Tibial nerve (tissue), 3 donors: ENCODE results near the gene RIOK2.

ENCODE experiments used
- POLR2A ChIP-seq, 2 donors: fragments of 450-650 bp; IDR thresholded peaks; one replicate each; pipeline ENCODE4 v1.6.1; 2017; ENCODE audit warnings: antibody characterized with exemption in 2 of 2, mild to moderate bottlenecking in 2 of 2, moderate library complexity in 2 of 2
- TF ChIP-seq, protein P1 (sequence below), 5 experiments: fragments of 200-600 bp in 3 of 5; fragments of 450-650 bp in 2 of 5; sonication (generic) in 3 of 5; IDR thresholded peaks; one replicate each; pipeline ENCODE4 v1.5.1; 2016 to 2019; ENCODE audit warnings: antibody characterized with exemption in 5 of 5, mild to moderate bottlenecking in 3 of 5, moderate library complexity in 2 of 5

DNA sequence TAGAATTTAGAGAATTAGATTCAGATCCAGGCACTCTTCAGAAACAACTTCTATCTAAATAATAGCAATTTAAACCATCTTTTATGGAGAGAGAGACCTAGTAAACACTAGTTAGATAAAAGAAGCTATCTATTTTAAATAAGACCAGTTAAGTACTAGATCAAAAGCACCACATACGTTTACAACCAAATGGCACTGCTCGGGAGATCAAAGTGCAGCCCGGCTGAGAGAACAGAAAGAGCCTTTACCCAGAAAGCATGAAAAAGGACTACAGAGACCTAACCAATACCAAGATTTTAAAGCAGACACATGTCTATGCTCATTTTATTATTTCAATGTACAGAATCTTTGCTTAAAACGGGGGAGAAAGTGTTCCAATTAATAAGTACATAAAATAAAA is 71.4 kb downstream of the RIOK2 start:
- no peak for TF ChIP-seq POLR2A (IDR thresholded peaks at IDR 0.05)
- TF ChIP-seq, protein P1, sequence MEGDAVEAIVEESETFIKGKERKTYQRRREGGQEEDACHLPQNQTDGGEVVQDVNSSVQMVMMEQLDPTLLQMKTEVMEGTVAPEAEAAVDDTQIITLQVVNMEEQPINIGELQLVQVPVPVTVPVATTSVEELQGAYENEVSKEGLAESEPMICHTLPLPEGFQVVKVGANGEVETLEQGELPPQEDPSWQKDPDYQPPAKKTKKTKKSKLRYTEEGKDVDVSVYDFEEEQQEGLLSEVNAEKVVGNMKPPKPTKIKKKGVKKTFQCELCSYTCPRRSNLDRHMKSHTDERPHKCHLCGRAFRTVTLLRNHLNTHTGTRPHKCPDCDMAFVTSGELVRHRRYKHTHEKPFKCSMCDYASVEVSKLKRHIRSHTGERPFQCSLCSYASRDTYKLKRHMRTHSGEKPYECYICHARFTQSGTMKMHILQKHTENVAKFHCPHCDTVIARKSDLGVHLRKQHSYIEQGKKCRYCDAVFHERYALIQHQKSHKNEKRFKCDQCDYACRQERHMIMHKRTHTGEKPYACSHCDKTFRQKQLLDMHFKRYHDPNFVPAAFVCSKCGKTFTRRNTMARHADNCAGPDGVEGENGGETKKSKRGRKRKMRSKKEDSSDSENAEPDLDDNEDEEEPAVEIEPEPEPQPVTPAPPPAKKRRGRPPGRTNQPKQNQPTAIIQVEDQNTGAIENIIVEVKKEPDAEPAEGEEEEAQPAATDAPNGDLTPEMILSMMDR (IDR thresholded peaks at IDR 0.05): no peak
